Hindlimb muscle (tissue), 1 donor: ENCODE data around the gene DLX6. TPM values are rescaled to one million over a fixed set of nuclear protein-coding genes. Genes with fewer than 3 reads are reported as not detected.

Source experiments
- DNase-seq: peaks from one replicate; pipeline ENCODE4 v3.0.0-alpha.2; 2013
- polyA plus RNA-seq: library from polyadenylated mRNA; unstranded; fragments of 120-200 nt; gene quantifications from one replicate; pipeline ENCODE4 v1.2.1, GENCODE V29; 2013; ENCODE audit not compliant: insufficient read length

The DLX6 gene
- polyA plus RNA-seq: not detected

- DNase-seq: peak; percentile 46
Measured at GRCh38 chr7:97005183-97006054, at the start of gene DLX6. DLX6 (plus strand) TSS chr7:97005553; CDS start chr7:97005978, 425 bp downstream.

- no peak for DNase-seq
Measured at GRCh38 chr7:96959135-96959534, 46.2 kb upstream of the DLX6 start.

- no peak for DNase-seq
Measured at GRCh38 chr7:96962221-96962885, 43.0 kb upstream of the DLX6 start.

GRCh38 chr7:96968981-96969380, 36.4 kb upstream of the DLX6 start:
- DNase-seq: no peak

GRCh38 chr7:96970739-96971138, 34.6 kb upstream of the DLX6 start:
- DNase-seq: no peak

GRCh38 chr7:96973986-96974385, 31.4 kb upstream of the DLX6 start:
- DNase-seq: no peak

- no peak for DNase-seq
Measured at GRCh38 chr7:96976106-96976505, 29.2 kb upstream of the DLX6 start.

- DNase-seq: no peak
Measured at GRCh38 chr7:96977445-96977844, 27.9 kb upstream of the DLX6 start.

GRCh38 chr7:96979551-96980276, 25.6 kb upstream of the DLX6 start:
- no peak for DNase-seq

- DNase-seq: no peak
Measured at GRCh38 chr7:96982586-96982985, 22.8 kb upstream of the DLX6 start.

- no peak for DNase-seq
Measured at GRCh38 chr7:96985992-96986391, 19.4 kb upstream of the DLX6 start.

GRCh38 chr7:96986901-96987300, 18.5 kb upstream of the DLX6 start:
- no peak for DNase-seq

GRCh38 chr7:96987719-96988118, 17.6 kb upstream of the DLX6 start:
- DNase-seq: no peak

GRCh38 chr7:96989241-96989858, 16.0 kb upstream of the DLX6 start:
- no peak for DNase-seq

- no peak for DNase-seq
Measured at GRCh38 chr7:96989859-96990317, 15.5 kb upstream of the DLX6 start.

- no peak for DNase-seq
Measured at GRCh38 chr7:96991546-96992191, 13.7 kb upstream of the DLX6 start.

- DNase-seq: no peak
Measured at GRCh38 chr7:96992192-96993005, 13.0 kb upstream of the DLX6 start.

GRCh38 chr7:96993094-96993865, 12.1 kb upstream of the DLX6 start:
- DNase-seq: no peak

GRCh38 chr7:96993980-96994379, 11.4 kb upstream of the DLX6 start:
- no peak for DNase-seq

GRCh38 chr7:96995406-96996110, 9.8 kb upstream of the DLX6 start:
- DNase-seq: no peak
